Small intestine (tissue), 7 donors: ENCODE measurements around the gene SPINK4. TPM values are rescaled to one million over a fixed set of nuclear protein-coding genes. Genes with fewer than 3 reads are reported as not detected.
A peak's percentile ranks its signal among the peaks of the same experiment; 100 is the strongest.

Experiments used
- DNase-seq, 2 donors: peaks; one replicate each; pipeline versions ENCODE4 v3.0.0 to v3.0.0-alpha.2; 2013
- FAIRE-seq: peaks from 2 replicates; lab custom pipeline; 2012; peaks lifted over from hg19 to GRCh38; lab: Jason Lieb, UNC
- H3K27ac ChIP-seq, 3 donors: one replicate each; pipeline ENCODE4 v1.5.1; 2013; ENCODE audit warnings: low read length in 2 of 3, mild to moderate bottlenecking in 2 of 3, control low read depth in 1 of 3, inconsistent platforms in 1 of 3, low read depth in 1 of 3, moderate library complexity in 1 of 3
- H3K27me3 ChIP-seq, 3 donors: one replicate each; pipeline ENCODE4 v1.6.1; 2013; ENCODE audit warnings: low read length in 3 of 3, inconsistent platforms in 1 of 3; ENCODE audit not compliant: control insufficient read depth in 3 of 3, insufficient read depth in 3 of 3
- H3K36me3 ChIP-seq, 3 donors: one replicate each; pipeline ENCODE4 v1.6.1; 2013; ENCODE audit warnings: low read length in 3 of 3, inconsistent platforms in 1 of 3, low read depth in 1 of 3, mild to moderate bottlenecking in 1 of 3, moderate library complexity in 1 of 3; ENCODE audit not compliant: control insufficient read depth in 3 of 3, insufficient read depth in 2 of 3
- H3K4me1 ChIP-seq, 3 donors: one replicate each; pipeline ENCODE4 v1.6.1; 2013; ENCODE audit warnings: low read length in 2 of 3, inconsistent platforms in 1 of 3, low read depth in 1 of 3, mild to moderate bottlenecking in 1 of 3, moderate library complexity in 1 of 3; ENCODE audit not compliant: control insufficient read depth in 3 of 3, insufficient read depth in 2 of 3
- H3K4me3 ChIP-seq, 3 donors: one replicate each; pipeline ENCODE4 v1.5.1; 2013; ENCODE audit warnings: low read length in 3 of 3, control low read depth in 1 of 3, inconsistent platforms in 1 of 3, low read depth in 1 of 3, mild to moderate bottlenecking in 1 of 3, moderate library complexity in 1 of 3
- H3K9me3 ChIP-seq, 2 donors: one replicate each; pipeline ENCODE4 v1.6.1; 2013; ENCODE audit warnings: low read depth in 1 of 2, low read length in 1 of 2; ENCODE audit not compliant: control insufficient read depth in 2 of 2, insufficient read depth in 1 of 2
- WGBS, 3 donors: extraction: QIAGEN DNeasy Blood & Tissue Kit; methylation state at CpG; one replicate each; pipeline ENCODE4 v1.1.7; 2013; 5-methylcytosine and 5-hydroxymethylcytosine counted together
- polyA plus RNA-seq, 4 donors: library from polyadenylated mRNA; stranded (reverse) in 3 of 4; unstranded in 1 of 4; fragments of 200-250 nt in 3 of 4; fragments of 120-200 nt in 1 of 4; gene quantifications; one replicate each; pipeline versions ENCODE4 v1.2.1 to v1.2.3, GENCODE V29; 2013
- donor health status: healthy with polysubstance abuse.
- donor health status: control.
- donor health status: control.
- donor health status: Bipolar disorder and iron deficiency.
- donor health status: healthy.

Gene SPINK4
- polyA plus RNA-seq, 4 donors, result 361 to 2,061 (median 934) TPM

DNA sequence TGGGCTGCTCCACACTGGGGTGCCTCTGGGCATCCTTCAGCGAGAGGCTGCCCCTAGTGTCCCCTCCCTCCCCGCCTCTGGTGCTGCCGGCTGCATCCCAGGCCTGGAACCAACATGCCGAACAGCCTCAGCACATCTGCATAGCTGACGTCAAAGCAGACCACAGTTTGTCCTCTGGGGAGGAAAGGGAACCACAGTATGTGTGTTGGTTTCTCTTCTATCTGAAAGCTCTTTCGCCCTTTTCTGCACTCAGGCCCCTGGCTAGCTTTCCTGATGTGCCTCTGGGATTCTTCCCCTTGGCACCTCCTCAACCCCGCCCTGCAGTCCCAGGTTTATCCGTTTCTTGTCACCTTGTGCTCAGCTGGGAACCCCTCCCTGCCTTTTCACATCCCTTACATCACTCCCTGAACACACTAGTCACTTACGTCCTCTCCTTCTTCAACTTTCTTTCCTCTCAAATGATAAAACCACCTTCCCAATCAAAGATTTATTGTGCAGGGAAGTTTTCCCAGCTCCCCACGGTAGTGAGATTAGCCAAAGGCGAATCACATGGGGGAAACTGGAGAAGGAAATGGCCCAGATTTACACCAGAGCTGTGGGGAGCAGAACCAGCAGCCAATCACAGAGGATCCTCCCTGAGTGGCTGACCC, 37.3 kb upstream of the SPINK4 start:
- peaks cover 0 to 4% (median 0%) of the 10 kb centered on the region in 3 donors for H3K27me3 ChIP-seq
- DNase-seq (peak; percentile 23 to 61), FAIRE-seq (no peak)
- no peaks in the 10 kb centered on the region for H3K9me3 ChIP-seq
- WGBS, 3 donors, result 39 to 55% (median 40%) methylated on average over 9 to 11 of the region's 11 CpGs
- H3K27ac ChIP-seq, result peak overlapping the region in 1 of 3 donors; percentile 17
- H3K36me3 ChIP-seq, result no peaks in the 10 kb centered on the region
- H3K4me1 ChIP-seq, result no peaks in the 10 kb centered on the region
- H3K4me3 ChIP-seq, result no peak overlapping the region

DNA sequence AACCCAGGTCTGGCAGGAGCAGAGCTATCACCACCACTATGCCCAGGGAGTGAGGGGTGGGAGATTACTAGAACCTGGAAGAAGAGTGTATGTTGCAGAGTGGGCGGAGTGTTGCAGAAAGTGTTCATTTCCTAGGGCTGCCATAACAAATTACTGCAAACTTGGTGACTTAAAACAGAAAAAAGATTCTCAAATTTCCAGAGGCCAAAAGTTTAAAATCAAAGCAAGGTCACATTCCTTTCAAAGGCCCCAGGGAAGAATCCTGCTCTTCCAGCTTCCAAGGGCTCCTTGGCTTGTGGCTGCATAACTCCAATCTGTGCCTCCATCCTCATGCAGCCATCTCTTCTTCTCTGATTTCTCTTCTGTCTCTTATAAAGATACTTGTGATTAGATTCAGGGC, 30.6 kb upstream of the SPINK4 start:
- no peak overlapping the region for H3K27ac ChIP-seq
- H3K4me1 ChIP-seq, result peaks cover 3 to 10% (median 8%) of the 10 kb centered on the region in 3 donors
- H3K36me3 ChIP-seq, result no peaks in the 10 kb centered on the region
- no peak overlapping the region for H3K4me3 ChIP-seq
- H3K27me3 ChIP-seq, result peaks cover 0 to 4% (median 0%) of the 10 kb centered on the region in 3 donors
- WGBS, 3 donors, result 85 to 95% (median 95%) methylated on average over 1 of the region's 1 CpG
- FAIRE-seq, result no peak
- DNase-seq, result no peak
- no peaks in the 10 kb centered on the region for H3K9me3 ChIP-seq

DNA sequence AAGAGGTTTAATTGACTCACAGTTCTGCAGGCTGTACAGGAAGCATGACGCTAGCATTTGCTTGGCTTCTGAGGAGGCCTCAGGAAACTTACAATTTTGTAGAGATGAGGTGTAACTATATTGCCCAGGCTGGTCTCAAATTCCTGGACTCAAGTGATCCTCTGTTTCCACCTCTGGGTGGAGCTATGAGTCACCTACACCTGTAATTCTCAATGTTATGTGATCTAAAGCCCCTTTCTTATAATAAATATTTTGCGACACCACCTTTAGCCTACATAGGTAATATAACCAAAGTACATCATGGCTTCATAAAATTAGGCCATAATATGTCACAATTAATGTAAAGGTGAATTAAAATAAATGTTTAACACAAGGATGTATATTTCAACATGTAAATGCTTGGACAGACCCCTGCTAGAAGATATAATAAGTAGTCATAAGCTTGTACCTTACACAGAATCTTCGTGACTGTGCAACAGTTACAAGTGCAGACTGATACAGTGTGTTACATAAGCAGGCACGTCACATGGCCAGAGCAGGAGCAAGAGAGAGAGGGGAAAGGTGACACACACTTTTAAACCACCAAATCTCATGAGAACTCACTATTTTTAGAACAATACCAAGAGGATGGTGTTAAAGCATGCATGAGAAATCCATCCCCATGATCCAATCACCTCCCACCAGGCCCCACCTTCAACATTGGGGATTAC, 29.8 kb upstream of the SPINK4 start:
- DNase-seq (peak in 1 of 2 donors; percentile 42), FAIRE-seq (no peak)
- peaks cover 3 to 10% (median 8%) of the 10 kb centered on the region in 3 donors for H3K4me1 ChIP-seq
- 79 to 92% (median 88%) methylated on average over 4 of the region's 4 CpGs for WGBS, 3 donors
- H3K4me3 ChIP-seq, result no peak overlapping the region
- no peaks in the 10 kb centered on the region for H3K9me3 ChIP-seq
- H3K27me3 ChIP-seq, result no peaks in the 10 kb centered on the region
- peak overlapping the region in 1 of 3 donors; percentile 3 for H3K27ac ChIP-seq
- H3K36me3 ChIP-seq, result no peaks in the 10 kb centered on the region

DNA sequence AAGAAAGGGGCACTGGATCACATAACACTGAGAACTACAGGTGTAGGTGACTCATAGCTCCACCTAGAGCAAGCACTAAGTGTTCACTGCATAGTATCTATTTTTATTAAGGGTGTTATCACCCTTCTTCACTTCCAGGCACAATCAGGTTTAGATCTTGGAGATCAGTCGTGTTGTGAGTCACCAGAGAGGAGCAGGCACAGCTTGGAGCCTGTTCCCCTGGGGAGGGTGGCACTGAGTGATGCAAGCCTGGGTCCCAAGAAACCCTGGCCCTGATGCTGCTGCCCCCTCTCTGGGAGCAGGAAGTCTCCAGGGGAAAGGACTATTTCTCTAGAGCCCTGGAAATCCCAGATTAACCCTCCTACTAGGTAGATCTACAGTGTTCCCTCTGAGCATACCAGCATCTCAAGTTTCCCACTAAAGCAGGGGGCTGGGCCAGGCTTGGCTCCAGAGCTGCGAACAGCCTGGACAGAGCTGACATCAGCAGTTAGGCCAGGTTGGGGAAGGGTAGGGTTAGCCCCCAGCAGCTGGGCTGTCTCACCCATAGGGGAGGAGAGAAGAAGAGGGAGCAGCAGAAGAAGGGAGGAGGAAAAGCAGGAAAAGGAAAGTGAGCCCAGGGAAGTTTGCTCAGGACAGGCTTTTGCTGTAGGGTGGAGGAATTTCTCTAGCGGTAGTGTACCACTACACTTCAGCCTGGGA, 28.1 kb upstream of the SPINK4 start:
- H3K36me3 ChIP-seq, result no peaks in the 10 kb centered on the region
- FAIRE-seq, result no peak
- H3K27me3 ChIP-seq, result peaks cover 0 to 6% (median 0%) of the 10 kb centered on the region in 3 donors
- no peaks in the 10 kb centered on the region for H3K9me3 ChIP-seq
- DNase-seq, result peak; percentile 55 to 94
- peaks cover 3 to 10% (median 8%) of the 10 kb centered on the region in 3 donors for H3K4me1 ChIP-seq
- no peak overlapping the region for H3K4me3 ChIP-seq
- WGBS, 3 donors, result 43 to 50% (median 48%) methylated on average over 3 of the region's 3 CpGs
- peak overlapping the region; percentile 3 to 80 (median 61) for H3K27ac ChIP-seq

DNA sequence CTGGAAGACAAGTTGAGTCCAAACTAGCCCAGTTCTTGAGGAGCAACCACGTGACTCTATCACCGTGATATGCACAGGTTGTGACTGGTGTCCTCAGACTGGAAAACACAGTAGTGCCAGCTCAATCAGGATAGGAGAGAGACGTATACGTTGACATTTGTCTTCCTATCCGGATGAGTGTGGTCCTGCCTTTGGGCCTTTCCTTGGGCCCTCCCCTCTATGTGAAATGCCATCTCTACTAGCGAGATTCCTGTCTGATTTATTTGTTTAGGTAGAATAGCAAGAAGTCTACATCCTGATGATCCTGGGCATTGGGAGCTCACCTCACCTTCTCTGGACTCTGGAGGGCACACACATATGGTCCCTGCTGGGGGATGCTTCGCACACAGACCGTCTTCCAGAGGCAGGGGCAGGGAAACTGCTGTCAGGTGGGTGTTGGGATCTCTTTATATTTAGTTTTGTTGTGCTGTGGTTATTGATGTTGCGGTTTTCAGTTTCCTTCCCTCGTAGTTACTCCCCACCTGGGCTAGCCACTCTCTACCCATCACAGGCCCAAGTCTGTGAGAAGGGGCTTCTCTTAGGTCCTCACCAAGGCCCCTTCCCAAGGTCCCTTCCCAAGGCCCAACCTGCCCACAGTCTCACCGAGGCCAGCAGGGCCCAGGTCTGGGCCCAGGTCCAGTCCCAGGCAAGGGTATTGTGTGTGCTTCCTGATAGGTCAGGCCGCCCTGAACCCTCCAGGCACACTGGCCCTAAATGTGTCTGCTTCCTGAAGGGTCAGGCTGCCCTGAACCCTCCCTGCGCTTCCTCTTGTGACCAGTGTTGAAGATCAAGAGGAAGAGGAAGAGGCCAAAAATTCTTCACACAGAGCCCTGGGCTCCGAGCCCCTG, 19.0 kb upstream of the SPINK4 start:
- Histone ChIP-seq H3K9me3 (no peaks in the 10 kb centered on the region), H3K27me3 (peaks cover 0 to 4% (median 0%) of the 10 kb centered on the region in 3 donors), H3K4me1 (peaks cover 0 to 3% (median 2%) of the 10 kb centered on the region in 3 donors), H3K4me3 (no peak overlapping the region), H3K27ac (no peak overlapping the region), H3K36me3 (no peaks in the 10 kb centered on the region)
- no peak for DNase-seq
- 74 to 85% (median 80%) methylated on average over 14 of the region's 14 CpGs for WGBS, 3 donors
- no peak for FAIRE-seq

DNA sequence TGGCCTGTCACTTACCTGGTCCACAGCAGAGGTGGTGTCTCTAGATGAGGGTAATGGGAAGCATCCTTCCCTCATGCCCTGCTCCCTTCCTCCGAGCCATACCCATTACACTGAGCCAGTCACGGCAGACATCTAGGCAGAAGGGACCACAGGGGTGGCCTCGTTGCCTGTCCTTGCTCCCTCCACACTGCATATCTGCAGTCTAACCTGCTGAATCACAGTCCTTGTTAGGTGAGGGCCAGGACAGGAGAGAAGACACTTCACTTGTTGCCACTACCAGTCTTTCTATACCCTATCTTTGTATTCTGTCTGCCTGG, 18.4 kb upstream of the SPINK4 start:
- no peaks in the 10 kb centered on the region for H3K36me3 ChIP-seq
- no peak for DNase-seq
- no peak overlapping the region for H3K27ac ChIP-seq
- no peaks in the 10 kb centered on the region for H3K9me3 ChIP-seq
- H3K4me1 ChIP-seq, result peaks cover 0 to 3% (median 2%) of the 10 kb centered on the region in 3 donors
- no peak overlapping the region for H3K4me3 ChIP-seq
- no peak for FAIRE-seq
- WGBS, 3 donors, result 84 to 93% (median 89%) methylated on average over 3 of the region's 3 CpGs
- no peaks in the 10 kb centered on the region for H3K27me3 ChIP-seq

DNA sequence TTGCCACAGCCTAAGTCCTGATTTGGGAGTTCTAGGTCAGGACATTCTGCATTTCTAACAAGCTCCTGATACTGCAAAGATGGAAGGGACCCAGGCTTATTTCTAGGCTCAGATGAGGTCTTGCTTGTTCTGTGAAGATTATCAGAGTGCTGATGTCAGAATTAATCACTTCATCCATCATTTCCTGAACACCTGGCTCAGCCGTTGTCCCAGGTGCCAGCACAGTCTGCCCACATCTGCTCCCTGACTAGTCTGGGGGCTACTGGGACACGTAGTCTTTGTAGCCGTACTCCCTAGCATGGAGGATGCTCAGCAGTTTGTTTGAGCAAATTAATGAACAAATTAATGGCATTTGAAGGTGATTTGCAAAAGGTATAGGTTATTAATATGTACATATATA, 17.9 kb upstream of the SPINK4 start:
- Histone ChIP-seq H3K9me3 (no peaks in the 10 kb centered on the region), H3K36me3 (no peaks in the 10 kb centered on the region), H3K27ac (no peak overlapping the region), H3K27me3 (no peaks in the 10 kb centered on the region), H3K4me1 (peaks cover 0 to 3% (median 2%) of the 10 kb centered on the region in 3 donors), H3K4me3 (no peak overlapping the region)
- DNase-seq, result no peak
- no peak for FAIRE-seq
- WGBS, 3 donors, result 48 to 61% (median 61%) methylated on average over 3 of the region's 3 CpGs

DNA sequence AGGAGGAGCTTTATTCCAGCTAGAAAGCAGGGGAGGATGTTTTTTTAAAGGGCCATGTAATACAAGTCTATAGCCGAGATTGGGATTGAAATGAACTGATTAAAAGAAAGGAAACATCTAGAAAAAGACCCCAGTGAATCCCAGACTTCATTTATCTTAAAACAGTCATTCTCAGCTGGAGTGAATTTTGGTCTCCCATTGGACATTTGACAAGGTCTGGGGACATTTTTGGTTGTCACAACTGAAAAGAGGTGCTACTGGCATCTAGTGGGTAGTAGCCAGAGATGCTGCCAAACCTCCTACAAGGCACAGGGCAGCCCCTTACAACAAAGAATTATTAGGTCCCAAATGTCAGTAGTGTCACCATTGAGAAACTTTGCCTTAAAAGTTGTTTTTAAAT, 16.3 kb upstream of the SPINK4 start:
- WGBS, 3 donors, result 67 to 77% (median 70%) methylated on average over 1 of the region's 1 CpG
- H3K4me1 ChIP-seq, result peaks cover 0 to 3% (median 2%) of the 10 kb centered on the region in 3 donors
- no peaks in the 10 kb centered on the region for H3K27me3 ChIP-seq
- no peaks in the 10 kb centered on the region for H3K9me3 ChIP-seq
- FAIRE-seq (no peak), DNase-seq (no peak)
- H3K27ac ChIP-seq, result no peak overlapping the region
- no peak overlapping the region for H3K4me3 ChIP-seq
- H3K36me3 ChIP-seq, result no peaks in the 10 kb centered on the region
